SU-DHL-6 (cell line): Measurements from ENCODE around the gene NUP50.

Source experiments
- H2AFZ ChIP-seq: fragments of 200-600 bp; sonication (generic); 2 replicates; pipeline ENCODE4 v1.6.1; 2014; ENCODE audit warnings: low read depth, mild to moderate bottlenecking, moderate library complexity, mixed read lengths, antibody characterized with exemption, low read length; ENCODE audit not compliant: severe bottlenecking
- H3F3A ChIP-seq: fragments of 200-600 bp; shearing (Covaris generic); 2 replicates; pipeline ENCODE4 v1.6.0; 2016; ENCODE audit warnings: antibody characterized with exemption, mild to moderate bottlenecking; ENCODE audit not compliant: insufficient read depth
- H3K27ac ChIP-seq: fragments of 200-600 bp; sonication (generic); 2 replicates; pipeline ENCODE4 v1.5.1; 2016; ENCODE audit warnings: low read depth, mild to moderate bottlenecking, low read length, moderate library complexity, mixed read lengths
- H3K27me3 ChIP-seq: fragments of 200-600 bp; sonication (generic), shearing (Covaris generic); 2 replicates; pipeline ENCODE4 v1.6.0; 2014; ENCODE audit warnings: mild to moderate bottlenecking, low read length
- H3K36me3 ChIP-seq: fragments of 200-600 bp; sonication (generic); 2 replicates; pipeline ENCODE4 v1.6.1; 2014; ENCODE audit warnings: mild to moderate bottlenecking, low read length, mixed read lengths
- H3K4me2 ChIP-seq: fragments of 300-600, 200-600 bp; shearing (Covaris generic), sonication (generic); 2 replicates; pipeline ENCODE4 v1.6.0; 2014; ENCODE audit warnings: low read length, low read depth, mild to moderate bottlenecking; ENCODE audit not compliant: poor library complexity, severe bottlenecking
- H3K4me3 ChIP-seq: fragments of 200-600 bp; sonication (generic); 2 replicates; pipeline ENCODE4 v1.5.1; 2014; ENCODE audit warnings: antibody characterized with exemption, low read length, mild to moderate bottlenecking, mixed read lengths; ENCODE audit not compliant: insufficient read depth, poor library complexity, severe bottlenecking
- H3K79me2 ChIP-seq: fragments of 200-600 bp; sonication (generic); 2 replicates; pipeline ENCODE4 v1.6.1; 2014; ENCODE audit warnings: mild to moderate bottlenecking, low read length, moderate library complexity; ENCODE audit not compliant: insufficient read depth
- H3K9ac ChIP-seq: fragments of 200-600 bp; sonication (generic); 2 replicates; pipeline ENCODE4 v1.7.0; 2014; ENCODE audit warnings: mild to moderate bottlenecking, low read length
- H3K9me2 ChIP-seq: fragments of 200-600 bp; sonication (generic); replicated peaks from 2 replicates; pipeline ENCODE4 v1.6.1; 2014; ENCODE audit warnings: low read length; ENCODE audit not compliant: insufficient read depth
- H3K9me3 ChIP-seq: fragments of 200-600 bp; sonication (generic); 2 replicates; pipeline ENCODE4 v1.6.1; 2014; ENCODE audit warnings: low read length, mixed read lengths; ENCODE audit not compliant: insufficient read depth
- H4K20me1 ChIP-seq: fragments of 200-600 bp; sonication (generic); 2 replicates; pipeline ENCODE4 v1.6.1; 2014; ENCODE audit warnings: low read depth, mild to moderate bottlenecking, antibody characterized with exemption, low read length, moderate library complexity, mixed read lengths
- CTCF ChIP-seq: fragments of 200-600 bp; sonication (generic); IDR thresholded peaks from one replicate; pipeline ENCODE4 v1.5.1; 2017; ENCODE audit warnings: antibody characterized with exemption, mild to moderate bottlenecking, low read length, moderate library complexity; ENCODE audit not compliant: insufficient read depth, poor library complexity, severe bottlenecking
- EZH2phosphoT487 ChIP-seq: fragments of 200-600 bp; sonication (generic), shearing (Covaris generic); conservative IDR thresholded peaks from 2 replicates; pipeline ENCODE4 v1.6.1; 2018; ENCODE audit warnings: mild to moderate bottlenecking, antibody characterized with exemption, low read length, moderate library complexity, mixed read lengths

The NUP50 gene

DNA sequence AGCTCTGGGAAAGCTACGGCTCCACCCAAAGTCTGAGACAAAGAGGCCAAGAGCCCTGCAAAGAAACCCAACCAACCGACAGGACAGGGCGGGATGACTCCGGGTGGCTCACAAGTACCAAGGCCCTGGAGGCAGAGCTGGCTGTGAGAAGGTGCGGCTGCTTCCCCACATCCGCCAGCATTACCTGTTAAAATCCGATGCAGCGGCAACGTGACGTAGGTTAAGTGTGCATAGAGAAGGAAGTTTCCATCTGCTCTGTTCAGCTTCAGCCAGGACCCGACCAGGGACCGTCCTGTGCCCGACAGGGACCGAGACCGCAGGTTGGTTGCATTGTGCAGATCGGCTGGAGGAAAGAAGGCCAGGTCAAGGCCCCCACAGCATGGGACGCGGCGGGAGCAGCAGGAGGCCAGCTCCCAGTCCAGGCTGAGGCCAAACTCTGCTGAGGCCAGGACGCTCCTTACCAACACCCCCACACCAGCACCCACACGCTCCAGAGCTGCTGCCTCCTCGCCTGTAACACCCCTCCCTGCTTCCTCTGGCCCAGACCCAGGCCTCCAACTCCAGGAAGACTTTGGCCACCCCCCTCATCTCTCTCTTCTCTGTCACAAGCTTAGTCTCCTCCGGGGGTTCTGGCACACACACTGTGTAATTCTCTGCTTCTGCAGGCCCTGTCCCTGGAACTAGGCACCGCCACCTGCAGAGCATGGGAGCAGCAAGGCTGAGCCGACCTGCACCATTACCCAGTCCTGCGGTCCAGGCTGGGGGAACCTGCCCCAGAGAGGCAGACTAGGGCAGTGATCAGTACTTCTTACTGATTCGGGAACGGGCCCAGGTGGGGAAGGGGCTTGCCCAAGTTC is 34.1 kb downstream of the NUP50 start:
- Histone ChIP-seq H2AFZ (no peak overlapping the region), H3F3A (no peaks in the 10 kb centered on the region), H3K27ac (no peak overlapping the region), H3K9ac (no peak overlapping the region), H3K4me3 (no peak overlapping the region), H3K79me2 (no peaks in the 10 kb centered on the region), H3K9me3 (no peaks in the 10 kb centered on the region), H3K9me2 (no peaks in the 10 kb centered on the region), H3K36me3 (no peaks in the 10 kb centered on the region), H3K4me2 (no peak overlapping the region), H3K27me3 (no peaks in the 10 kb centered on the region), H4K20me1 (no peaks in the 10 kb centered on the region)
- TF ChIP-seq EZH2phosphoT487 (no peak), CTCF (no peak)

DNA sequence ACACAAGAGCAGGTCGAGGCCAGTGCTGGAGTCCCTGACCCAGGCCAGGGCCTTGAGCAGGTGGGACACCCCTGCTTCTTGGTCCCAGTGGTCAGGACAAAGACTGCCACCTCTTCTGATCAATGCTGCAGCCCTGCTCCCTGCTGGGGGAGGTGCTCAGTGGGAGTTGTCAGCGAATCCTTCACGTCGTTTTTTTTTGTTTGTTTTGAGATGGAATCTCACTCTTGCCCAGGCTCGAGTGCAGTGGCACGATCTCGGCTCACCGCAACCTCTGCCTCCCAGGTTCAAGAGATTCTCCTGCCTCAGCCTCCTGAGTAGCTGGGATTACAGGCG is 34.7 kb downstream of the NUP50 start:
- H3K4me3 ChIP-seq: no peak overlapping the region
- H3K9me2 ChIP-seq: no peaks in the 10 kb centered on the region
- H3K9me3 ChIP-seq: no peaks in the 10 kb centered on the region
- TF ChIP-seq EZH2phosphoT487 (no peak), CTCF (no peak)
- H3K27me3 ChIP-seq: no peaks in the 10 kb centered on the region
- no peak overlapping the region for H3K4me2 ChIP-seq
- H3F3A ChIP-seq: no peaks in the 10 kb centered on the region
- H3K36me3 ChIP-seq: no peaks in the 10 kb centered on the region
- H3K79me2 ChIP-seq: no peaks in the 10 kb centered on the region
- no peak overlapping the region for H3K9ac ChIP-seq
- no peak overlapping the region for H3K27ac ChIP-seq
- no peak overlapping the region for H2AFZ ChIP-seq
- H4K20me1 ChIP-seq: no peaks in the 10 kb centered on the region

GRCh38 chr22:45199723-45200122 is 36.0 kb downstream of the NUP50 start:
- Histone ChIP-seq H3K36me3 (no peaks in the 10 kb centered on the region), H3K9ac (no peak overlapping the region), H3F3A (no peaks in the 10 kb centered on the region), H3K79me2 (no peaks in the 10 kb centered on the region), H2AFZ (no peak overlapping the region), H3K27me3 (no peaks in the 10 kb centered on the region), H4K20me1 (no peaks in the 10 kb centered on the region), H3K9me2 (no peaks in the 10 kb centered on the region), H3K27ac (no peak overlapping the region), H3K4me2 (no peak overlapping the region), H3K9me3 (no peaks in the 10 kb centered on the region), H3K4me3 (no peak overlapping the region)
- TF ChIP-seq CTCF: no peak
- TF ChIP-seq EZH2phosphoT487: no peak
